MM.1S (cell line): ENCODE results near the gene RASD2.

Experiments used
- EZH2phosphoT487 ChIP-seq: fragments of 300-600 bp; sonication (generic); IDR thresholded peaks from 2 replicates; pipeline ENCODE4 v1.6.1; 2018; ENCODE audit warnings: antibody characterized with exemption, low read length
- TF ChIP-seq, protein P1 (sequence below): fragments of 300-600 bp; sonication (generic); IDR thresholded peaks from 2 replicates; pipeline ENCODE4 v1.5.1; 2016; ENCODE audit warnings: antibody characterized with exemption, low read length, mixed read lengths

DNA sequence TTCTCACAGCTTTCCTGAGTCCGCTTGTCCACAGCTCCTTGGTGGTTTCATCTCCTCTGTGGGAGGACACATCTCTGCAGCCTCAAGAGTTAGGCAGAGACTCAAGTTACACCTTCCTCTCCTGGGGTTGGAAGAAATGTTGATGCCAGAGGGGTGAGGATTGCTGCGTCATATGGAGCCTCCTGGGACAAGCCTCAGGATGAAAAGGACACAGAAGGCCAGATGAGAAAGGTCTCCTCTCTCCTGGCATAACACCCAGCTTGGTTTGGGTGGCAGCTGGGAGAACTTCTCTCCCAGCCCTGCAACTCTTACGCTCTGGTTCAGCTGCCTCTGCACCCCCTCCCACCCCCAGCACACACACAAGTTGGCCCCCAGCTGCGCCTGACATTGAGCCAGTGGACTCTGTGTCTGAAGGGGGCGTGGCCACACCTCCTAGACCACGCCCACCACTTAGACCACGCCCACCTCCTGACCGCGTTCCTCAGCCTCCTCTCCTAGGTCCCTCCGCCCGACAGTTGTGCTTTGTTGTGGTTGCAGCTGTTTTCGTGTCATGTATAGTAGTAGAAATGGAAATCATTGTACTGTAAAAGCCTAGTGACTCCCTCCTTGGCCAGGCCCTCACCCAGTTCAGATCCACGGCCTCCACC lies 11.7 kb downstream of the RASD2 start:
- TF ChIP-seq, protein P1, sequence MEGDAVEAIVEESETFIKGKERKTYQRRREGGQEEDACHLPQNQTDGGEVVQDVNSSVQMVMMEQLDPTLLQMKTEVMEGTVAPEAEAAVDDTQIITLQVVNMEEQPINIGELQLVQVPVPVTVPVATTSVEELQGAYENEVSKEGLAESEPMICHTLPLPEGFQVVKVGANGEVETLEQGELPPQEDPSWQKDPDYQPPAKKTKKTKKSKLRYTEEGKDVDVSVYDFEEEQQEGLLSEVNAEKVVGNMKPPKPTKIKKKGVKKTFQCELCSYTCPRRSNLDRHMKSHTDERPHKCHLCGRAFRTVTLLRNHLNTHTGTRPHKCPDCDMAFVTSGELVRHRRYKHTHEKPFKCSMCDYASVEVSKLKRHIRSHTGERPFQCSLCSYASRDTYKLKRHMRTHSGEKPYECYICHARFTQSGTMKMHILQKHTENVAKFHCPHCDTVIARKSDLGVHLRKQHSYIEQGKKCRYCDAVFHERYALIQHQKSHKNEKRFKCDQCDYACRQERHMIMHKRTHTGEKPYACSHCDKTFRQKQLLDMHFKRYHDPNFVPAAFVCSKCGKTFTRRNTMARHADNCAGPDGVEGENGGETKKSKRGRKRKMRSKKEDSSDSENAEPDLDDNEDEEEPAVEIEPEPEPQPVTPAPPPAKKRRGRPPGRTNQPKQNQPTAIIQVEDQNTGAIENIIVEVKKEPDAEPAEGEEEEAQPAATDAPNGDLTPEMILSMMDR = no peak
- no peak for TF ChIP-seq EZH2phosphoT487
